Gastrocnemius medialis (tissue), 4 donors: ENCODE results near the gene RAB22A. TPM values are rescaled to one million over a fixed set of nuclear protein-coding genes. Genes with fewer than 3 reads are reported as not detected.

Source experiments
- ATAC-seq, 2 donors: fragments of 150-250 bp; one replicate each; pipeline ENCODE4 v1.9.1; 2016
- DNase-seq, 2 donors: peaks; one replicate each; pipeline ENCODE4 v3.0.0-alpha.2; 2019
- H3K27ac ChIP-seq, 4 donors: fragments of 200-600 bp; sonication (generic); 1 replicate in 1 of 4; 2 replicates in 3 of 4; pipeline ENCODE4 v1.5.1; 2016 to 2018; ENCODE audit warnings: mild to moderate bottlenecking in 2 of 4, moderate library complexity in 1 of 4
- H3K27me3 ChIP-seq, 3 donors: fragments of 200-600 bp; sonication (generic) in 2 of 3; 1 replicate in 1 of 3; 2 replicates in 2 of 3; pipeline versions ENCODE4 v1.5.1 to v1.6.0; 2016 to 2019; ENCODE audit warnings: mild to moderate bottlenecking in 1 of 3, moderate library complexity in 1 of 3
- H3K36me3 ChIP-seq, 2 donors: fragments of 200-600 bp; sonication (generic) in 1 of 2; one replicate each; pipeline ENCODE4 v1.5.1; 2017 to 2018
- H3K4me1 ChIP-seq, 2 donors: fragments of 200-600 bp; sonication (generic) in 1 of 2; one replicate each; pipeline ENCODE4 v1.5.1; 2016 to 2017; ENCODE audit warnings: mild to moderate bottlenecking in 2 of 2
- H3K4me3 ChIP-seq, 4 donors: fragments of 200-600 bp; sonication (generic) in 3 of 4; 1 replicate in 1 of 4; 2 replicates in 3 of 4; pipeline ENCODE4 v1.5.1; 2016 to 2019; ENCODE audit warnings: mild to moderate bottlenecking in 2 of 4
- H3K9me3 ChIP-seq, 3 donors: fragments of 200-600 bp; sonication (generic) in 2 of 3; 1 replicate in 1 of 3; 2 replicates in 2 of 3; pipeline ENCODE4 v1.5.1; 2016 to 2019
- POLR2A ChIP-seq, 2 donors: fragments of 450-650 bp; IDR thresholded peaks; one replicate each; pipeline ENCODE4 v1.6.1; 2017; ENCODE audit warnings: antibody characterized with exemption in 2 of 2, mild to moderate bottlenecking in 2 of 2, moderate library complexity in 2 of 2
- in situ Hi-C, 4 donors: fragments of 200-750 bp; cut with MboI; loops; one replicate each; pipeline versions ENCODE4 v1.15.0 to v1.8.0; 2017; ENCODE audit warnings: low sequenced_read_pairs in 4 of 4
- intact Hi-C: fragments of 100-400 bp; cut with DNase I; formaldehyde crosslinking; loops from one replicate; pipeline ENCODE4 v1.15.1; 2023; ENCODE audit warnings: low total_unique reads
- total RNA-seq, 4 donors: library from RNA; depleted of rRNA; stranded (reverse); fragments of >200 nt; gene quantifications; one replicate each; pipeline versions ENCODE4 v1.1.0 to v1.2.3, GENCODE V29; 2016
- TF ChIP-seq, protein P1 (sequence below), 5 experiments: fragments of 450-650 bp in 3 of 5; fragments of 200-600 bp in 2 of 5; sonication (generic) in 2 of 5; IDR thresholded peaks in 4 of 5; conservative IDR thresholded peaks in 1 of 5; 1 replicate in 4 of 5; 2 replicates in 1 of 5; pipeline ENCODE4 v1.5.1; 2016 to 2019; ENCODE audit warnings: antibody characterized with exemption in 5 of 5, mild to moderate bottlenecking in 3 of 5, moderate library complexity in 3 of 5

The RAB22A gene
- total RNA-seq, 4 donors from 2014 or later = 8.0 to 10.9 (median 9.3) TPM

DNA sequence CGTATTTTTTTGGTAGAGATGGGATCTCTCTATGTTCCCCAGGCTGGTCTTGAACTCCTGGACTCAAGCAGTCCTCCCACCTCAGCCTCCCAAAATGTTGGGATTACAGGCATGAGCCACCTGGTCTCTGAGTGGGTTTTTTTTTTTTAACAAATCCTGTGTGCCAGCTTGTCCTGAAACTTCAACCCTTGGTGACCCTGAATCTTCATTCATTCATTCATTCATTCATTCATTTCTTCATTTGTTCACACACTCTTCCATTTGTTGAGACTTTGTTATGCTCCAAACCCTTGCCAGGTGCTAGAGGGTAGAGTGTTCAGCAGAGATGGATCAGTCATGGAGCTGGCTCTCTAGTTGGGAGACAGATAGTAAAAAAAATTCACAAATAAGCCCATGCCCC lies 67.5 kb downstream of the RAB22A start:
- ATAC-seq = no peak
- H3K9me3 ChIP-seq = no peaks in the 10 kb centered on the region
- no peak overlapping the region for H3K27ac ChIP-seq
- in situ Hi-C loops (no loop called here), intact Hi-C loops (no loop called here)
- TF ChIP-seq, protein P1, sequence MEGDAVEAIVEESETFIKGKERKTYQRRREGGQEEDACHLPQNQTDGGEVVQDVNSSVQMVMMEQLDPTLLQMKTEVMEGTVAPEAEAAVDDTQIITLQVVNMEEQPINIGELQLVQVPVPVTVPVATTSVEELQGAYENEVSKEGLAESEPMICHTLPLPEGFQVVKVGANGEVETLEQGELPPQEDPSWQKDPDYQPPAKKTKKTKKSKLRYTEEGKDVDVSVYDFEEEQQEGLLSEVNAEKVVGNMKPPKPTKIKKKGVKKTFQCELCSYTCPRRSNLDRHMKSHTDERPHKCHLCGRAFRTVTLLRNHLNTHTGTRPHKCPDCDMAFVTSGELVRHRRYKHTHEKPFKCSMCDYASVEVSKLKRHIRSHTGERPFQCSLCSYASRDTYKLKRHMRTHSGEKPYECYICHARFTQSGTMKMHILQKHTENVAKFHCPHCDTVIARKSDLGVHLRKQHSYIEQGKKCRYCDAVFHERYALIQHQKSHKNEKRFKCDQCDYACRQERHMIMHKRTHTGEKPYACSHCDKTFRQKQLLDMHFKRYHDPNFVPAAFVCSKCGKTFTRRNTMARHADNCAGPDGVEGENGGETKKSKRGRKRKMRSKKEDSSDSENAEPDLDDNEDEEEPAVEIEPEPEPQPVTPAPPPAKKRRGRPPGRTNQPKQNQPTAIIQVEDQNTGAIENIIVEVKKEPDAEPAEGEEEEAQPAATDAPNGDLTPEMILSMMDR (IDR thresholded peaks at IDR 0.05 in 4 of 5, conservative IDR thresholded peaks at IDR 0.05 in 1 of 5) = no peak
- TF ChIP-seq POLR2A (IDR thresholded peaks at IDR 0.05) = no peak
- H3K27me3 ChIP-seq = peaks cover 0 to 17% (median 3%) of the 10 kb centered on the region in 3 donors
- H3K36me3 ChIP-seq = no peaks in the 10 kb centered on the region
- H3K4me1 ChIP-seq = no peaks in the 10 kb centered on the region
- DNase-seq = no peak
- H3K4me3 ChIP-seq = no peak overlapping the region

DNA sequence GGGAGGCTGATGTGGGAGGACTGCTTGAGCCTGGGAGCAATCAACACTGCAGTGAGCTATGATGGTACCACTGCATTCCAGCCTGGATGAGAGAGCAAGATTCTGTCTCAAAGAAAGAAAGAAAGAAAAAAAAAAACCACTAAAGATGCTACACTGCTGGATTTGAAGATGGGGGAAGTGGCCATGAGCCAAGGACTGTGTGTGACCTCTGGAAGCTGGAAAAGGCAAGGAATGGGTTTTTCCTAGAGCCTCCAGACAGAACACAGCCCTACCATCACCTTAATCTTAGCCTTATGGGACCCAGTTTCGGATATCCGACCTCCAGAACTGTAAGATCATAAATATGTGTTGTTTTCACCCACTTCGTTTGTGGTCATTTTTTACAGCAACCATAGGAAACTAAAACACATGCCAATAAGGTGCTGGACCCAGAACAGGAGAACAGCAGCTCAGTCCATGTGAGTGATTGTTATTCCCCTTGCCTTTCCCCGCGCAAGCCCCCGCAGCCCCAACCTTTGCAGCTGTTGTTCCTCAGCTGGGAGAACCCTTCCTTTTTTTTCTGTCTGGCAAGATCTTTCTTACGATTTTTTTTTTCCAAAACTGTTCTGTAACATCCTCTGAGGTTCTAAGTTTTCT lies 68.4 kb downstream of the RAB22A start:
- Histone ChIP-seq H3K4me3 (no peak overlapping the region), H3K4me1 (no peaks in the 10 kb centered on the region), H3K27me3 (peaks cover 0 to 17% (median 3%) of the 10 kb centered on the region in 3 donors), H3K36me3 (no peaks in the 10 kb centered on the region), H3K9me3 (no peaks in the 10 kb centered on the region), H3K27ac (no peak overlapping the region)
- DNase-seq = no peak
- intact Hi-C loops = no loop called here
- no peak for TF ChIP-seq POLR2A (IDR thresholded peaks at IDR 0.05)
- TF ChIP-seq, protein P1 (IDR thresholded peaks at IDR 0.05 in 4 of 5, conservative IDR thresholded peaks at IDR 0.05 in 1 of 5) = no peak
- ATAC-seq = no peak
- in situ Hi-C loops = no loop called here

DNA sequence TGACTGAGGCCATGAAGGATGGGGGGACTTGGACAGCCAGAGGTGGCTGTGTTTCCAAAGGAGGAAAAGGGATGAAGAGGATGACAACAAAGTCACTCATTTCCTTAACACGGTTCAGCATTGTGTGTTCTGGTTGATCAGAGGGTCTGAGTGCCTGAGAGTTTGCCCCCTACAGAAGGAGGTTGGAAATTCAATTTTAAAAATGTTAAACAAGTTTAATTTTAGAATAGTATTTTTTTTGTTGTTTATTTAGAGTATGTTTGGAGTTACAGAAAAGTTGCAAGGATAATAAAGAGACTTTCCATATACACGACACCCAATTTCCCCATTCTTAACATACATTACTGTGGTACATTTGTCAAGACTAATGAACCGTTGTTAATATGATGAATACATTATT lies 69.2 kb downstream of the RAB22A start:
- Histone ChIP-seq H3K27me3 (peaks cover 0 to 17% (median 3%) of the 10 kb centered on the region in 3 donors), H3K4me3 (no peak overlapping the region), H3K4me1 (no peaks in the 10 kb centered on the region), H3K27ac (no peak overlapping the region), H3K9me3 (no peaks in the 10 kb centered on the region), H3K36me3 (no peaks in the 10 kb centered on the region)
- TF ChIP-seq POLR2A (IDR thresholded peaks at IDR 0.05) = no peak
- TF ChIP-seq, protein P1 (IDR thresholded peaks at IDR 0.05 in 4 of 5, conservative IDR thresholded peaks at IDR 0.05 in 1 of 5) = no peak
- intact Hi-C loops (no loop called here), in situ Hi-C loops (no loop called here)
- ATAC-seq (no peak), DNase-seq (no peak)

DNA sequence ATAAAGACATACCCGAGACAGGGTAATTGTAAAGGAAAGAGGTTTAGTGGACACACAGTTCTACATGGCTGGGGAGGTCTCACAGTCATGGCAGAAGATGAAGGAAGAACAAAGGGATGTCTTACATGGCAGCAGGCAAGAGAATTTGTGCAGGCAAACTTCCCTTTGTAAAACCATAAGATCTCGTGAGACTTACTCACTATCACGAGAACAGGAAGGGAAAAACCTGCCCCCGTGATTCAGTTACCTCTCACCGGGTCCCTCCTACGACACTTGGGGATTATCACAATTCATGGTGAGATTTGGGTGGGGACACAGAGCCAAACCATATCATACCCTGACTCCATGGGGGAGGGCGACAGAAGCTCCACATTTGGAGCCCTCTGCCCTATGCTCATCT lies 72.1 kb downstream of the RAB22A start:
- no peak overlapping the region for H3K4me3 ChIP-seq
- H3K27me3 ChIP-seq = peaks cover 0 to 17% (median 3%) of the 10 kb centered on the region in 3 donors
- no peak overlapping the region for H3K27ac ChIP-seq
- in situ Hi-C loops = no loop called here
- no peaks in the 10 kb centered on the region for H3K4me1 ChIP-seq
- DNase-seq (no peak), ATAC-seq (no peak)
- H3K9me3 ChIP-seq = no peaks in the 10 kb centered on the region
- TF ChIP-seq, protein P1 (IDR thresholded peaks at IDR 0.05 in 4 of 5, conservative IDR thresholded peaks at IDR 0.05 in 1 of 5) = no peak
- H3K36me3 ChIP-seq = no peaks in the 10 kb centered on the region
- intact Hi-C loops = no loop called here

DNA sequence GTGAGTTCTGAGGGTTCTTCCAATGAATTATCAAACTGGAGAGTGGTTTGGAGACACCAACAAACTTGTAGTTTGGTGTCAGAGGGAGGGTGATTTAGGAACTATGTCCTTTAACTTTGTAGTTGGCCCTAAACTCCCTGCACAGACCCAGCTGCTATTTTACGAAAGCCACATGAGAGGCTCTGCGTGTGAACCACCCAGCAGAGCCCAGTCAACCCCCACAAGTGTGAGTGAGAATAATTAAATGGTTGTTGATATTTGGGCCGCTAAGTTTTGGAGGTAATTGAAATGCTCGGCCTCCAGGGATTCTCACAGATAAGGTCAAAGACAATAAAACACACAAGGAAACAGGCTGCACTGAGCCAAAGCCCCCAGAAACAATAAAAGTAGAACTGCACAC lies 72.6 kb downstream of the RAB22A start:
- Histone ChIP-seq H3K27me3 (peaks cover 0 to 17% (median 3%) of the 10 kb centered on the region in 3 donors), H3K9me3 (no peaks in the 10 kb centered on the region), H3K4me3 (no peak overlapping the region), H3K4me1 (no peaks in the 10 kb centered on the region), H3K27ac (no peak overlapping the region), H3K36me3 (no peaks in the 10 kb centered on the region)
- TF ChIP-seq, protein P1 (IDR thresholded peaks at IDR 0.05 in 4 of 5, conservative IDR thresholded peaks at IDR 0.05 in 1 of 5) = no peak
- no peak for TF ChIP-seq POLR2A (IDR thresholded peaks at IDR 0.05)
- DNase-seq (no peak), ATAC-seq (no peak)
- in situ Hi-C loops = no loop called here
- intact Hi-C loops = no loop called here
